ENCODE results near the gene ST3GAL6.
A peak's percentile ranks its signal among the peaks of the same experiment; 100 is the strongest.
"Not testable (repeated sequence)": the region's sequence is repeated elsewhere in the genome, so short reads cannot be mapped to it uniquely, and the experiment has no call there.

ST3GAL6 gene

DNA sequence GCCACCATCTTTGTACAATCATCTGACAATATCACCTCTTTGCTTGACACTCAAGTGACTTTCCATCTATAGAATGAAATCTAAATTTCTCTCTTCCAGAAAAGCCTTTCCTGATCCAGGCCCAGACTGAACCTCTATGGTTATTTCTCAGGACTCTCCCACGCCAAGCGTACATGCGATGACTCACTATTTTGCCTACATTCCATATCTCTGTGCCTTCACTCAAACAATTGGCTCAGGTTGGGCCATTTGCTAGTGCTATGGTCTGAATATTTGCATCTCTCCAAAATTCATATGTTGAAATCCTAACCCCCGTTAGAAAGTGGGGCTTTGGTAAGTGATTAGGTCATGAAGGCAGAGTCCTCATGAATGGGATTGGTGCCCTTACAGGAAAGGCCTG, 43.9 kb downstream of the ST3GAL6 start:
- DNase-seq = peak; percentile 16

DNA sequence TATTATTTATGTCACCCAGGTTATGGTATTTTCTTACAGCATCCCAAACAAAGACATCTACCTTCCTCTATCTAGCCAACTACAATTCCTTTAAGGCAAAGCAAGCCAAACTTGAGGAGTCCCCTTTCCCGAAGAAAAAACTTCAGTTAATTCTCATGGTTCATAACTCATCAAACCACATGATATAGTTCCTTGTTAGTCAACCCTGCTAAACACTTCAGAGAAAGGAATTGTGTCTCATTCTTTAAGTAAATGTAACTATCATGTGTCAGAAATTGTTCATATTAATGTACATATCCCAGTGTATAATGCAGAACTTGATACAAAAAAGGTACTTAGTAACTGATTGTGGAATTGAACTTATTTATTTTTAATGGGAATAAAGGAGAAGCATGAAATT, 44.4 kb downstream of the ST3GAL6 start:
- DNase-seq = no peak

DNA sequence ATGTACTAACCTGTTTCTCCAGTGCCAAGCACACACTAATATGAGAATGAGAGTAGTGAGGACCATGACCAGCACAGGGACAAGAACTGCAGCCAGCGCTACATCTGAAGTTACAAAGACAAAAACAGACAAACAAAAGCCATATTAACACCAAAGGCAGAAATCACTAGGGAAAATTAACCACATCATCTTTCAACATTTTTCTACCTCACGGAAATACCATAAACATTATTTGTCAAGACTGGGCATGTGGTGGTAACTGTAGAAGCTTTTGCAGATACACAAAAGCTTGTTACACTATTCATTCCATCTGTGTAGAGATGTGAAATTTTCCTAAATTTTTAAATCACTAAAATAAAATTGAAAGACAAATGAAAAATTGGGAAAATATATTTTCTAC, 44.9 kb downstream of the ST3GAL6 start:
- DNase-seq = no peak

DNA sequence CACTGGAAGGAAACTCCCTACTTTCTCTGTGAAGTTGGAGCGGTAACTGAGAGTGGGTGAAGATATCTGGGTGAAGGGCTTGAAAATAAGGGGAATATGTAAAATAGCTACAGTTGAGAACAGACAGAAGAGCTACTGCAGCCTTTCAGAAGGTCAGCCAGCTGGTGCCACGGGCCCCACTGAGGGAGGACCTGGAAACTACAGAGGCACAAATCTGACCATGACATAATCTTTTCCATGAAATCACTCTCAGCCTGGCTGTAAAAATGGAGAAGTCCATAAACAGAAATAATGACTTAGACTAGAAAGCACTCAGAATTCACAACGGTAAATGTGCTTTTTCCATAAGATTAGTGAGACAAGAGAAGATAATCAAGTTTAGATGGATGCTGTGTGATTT, 46.4 kb downstream of the ST3GAL6 start:
- DNase-seq = no peak

DNA sequence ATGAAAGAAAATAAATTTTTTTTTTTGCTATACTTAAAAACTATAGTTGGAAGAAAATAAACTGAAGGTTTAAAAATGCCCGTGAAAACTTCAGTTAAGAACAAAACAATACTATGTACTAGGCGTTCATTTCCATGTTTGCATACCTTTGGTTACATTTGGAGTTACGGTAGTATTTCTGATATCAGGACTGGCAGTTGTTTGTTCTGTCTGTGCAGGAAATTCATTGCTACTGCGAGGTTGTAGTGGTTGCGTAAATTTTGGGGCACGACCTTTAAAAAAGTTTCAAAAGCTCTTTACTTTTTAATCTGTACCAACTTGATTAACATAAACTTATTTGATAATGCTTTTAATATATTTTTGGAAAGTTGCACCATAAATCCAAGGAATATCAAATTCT, 47.9 kb downstream of the ST3GAL6 start:
- no peak for DNase-seq

DNA sequence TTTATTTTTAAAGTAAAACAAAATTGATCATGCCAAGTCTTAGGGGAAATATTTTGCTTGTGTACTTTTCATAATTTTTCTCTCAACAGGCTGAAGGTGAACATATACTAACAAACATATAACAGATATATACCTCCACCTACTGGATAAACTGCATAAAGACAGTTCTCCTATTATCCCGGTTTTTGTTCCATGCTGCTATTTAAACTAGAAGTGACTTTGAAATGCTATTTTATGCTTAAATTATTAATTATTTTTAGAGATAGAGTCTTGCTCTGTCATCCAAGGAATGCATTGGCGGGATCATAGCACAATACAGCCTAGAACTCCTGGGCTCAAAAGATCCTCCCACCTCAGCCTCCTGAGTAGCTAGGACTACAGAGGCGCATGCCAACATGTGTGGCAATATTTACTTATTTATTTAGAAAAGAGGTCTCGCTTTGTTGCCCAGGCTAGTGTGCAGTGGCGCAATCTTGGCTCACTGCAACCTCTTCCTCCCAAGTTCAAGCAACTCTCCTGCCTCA, 49.8 kb downstream of the ST3GAL6 start:
- DNase-seq = peak; percentile 33

DNA sequence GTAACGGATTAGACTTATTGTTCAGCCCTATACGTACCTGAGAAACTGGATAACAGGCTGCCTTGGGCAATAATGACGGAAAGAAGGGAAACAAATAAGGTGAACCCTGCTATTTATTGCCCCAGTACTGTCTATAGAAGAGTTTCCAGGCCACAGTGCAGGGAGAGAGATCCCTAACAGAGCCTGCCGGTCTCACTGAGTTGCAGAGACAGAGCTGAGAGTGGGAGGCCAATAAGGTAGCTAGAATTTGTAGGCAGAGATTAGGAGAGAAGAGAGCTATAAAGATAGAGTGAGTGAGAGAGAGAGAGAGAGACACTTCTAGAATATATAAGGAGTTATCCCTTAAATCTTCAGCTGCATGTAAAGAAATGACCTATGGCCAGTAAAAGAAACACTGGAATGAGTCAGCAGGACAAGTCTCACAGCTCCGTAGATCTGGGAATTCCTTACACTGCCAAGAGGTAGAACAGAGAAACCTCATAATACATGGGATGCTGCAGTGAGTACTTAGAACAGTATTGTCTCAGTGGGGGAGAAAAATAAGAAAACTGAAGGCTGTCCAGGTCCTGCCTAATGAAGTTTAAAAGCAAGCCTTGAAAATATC, 51.8 kb downstream of the ST3GAL6 start:
- DNase-seq = peak; percentile 81

DNA sequence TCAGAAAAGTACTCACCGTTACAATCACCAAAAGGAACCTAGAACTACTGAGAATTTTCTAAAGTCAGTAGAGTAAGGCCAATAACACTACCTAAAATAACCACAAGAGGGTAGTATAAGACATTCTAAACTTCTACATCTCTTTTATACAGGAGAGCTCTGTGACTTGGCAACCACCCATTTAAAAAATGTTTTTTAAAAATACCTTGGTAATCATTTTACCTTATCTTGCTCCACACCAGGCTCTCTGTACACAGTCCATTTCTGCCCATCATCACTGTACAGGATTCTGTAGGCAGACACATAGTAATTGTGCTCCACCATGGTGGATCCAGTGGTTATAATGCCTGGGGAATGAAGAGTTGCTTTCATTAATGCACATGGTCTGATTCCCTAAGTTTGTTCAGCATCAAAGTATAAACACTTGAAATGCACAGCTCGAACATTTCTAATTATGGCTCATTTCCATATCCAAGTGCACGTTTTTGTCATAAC, 54.5 kb downstream of the ST3GAL6 start:
- DNase-seq = peak; percentile 67

DNA sequence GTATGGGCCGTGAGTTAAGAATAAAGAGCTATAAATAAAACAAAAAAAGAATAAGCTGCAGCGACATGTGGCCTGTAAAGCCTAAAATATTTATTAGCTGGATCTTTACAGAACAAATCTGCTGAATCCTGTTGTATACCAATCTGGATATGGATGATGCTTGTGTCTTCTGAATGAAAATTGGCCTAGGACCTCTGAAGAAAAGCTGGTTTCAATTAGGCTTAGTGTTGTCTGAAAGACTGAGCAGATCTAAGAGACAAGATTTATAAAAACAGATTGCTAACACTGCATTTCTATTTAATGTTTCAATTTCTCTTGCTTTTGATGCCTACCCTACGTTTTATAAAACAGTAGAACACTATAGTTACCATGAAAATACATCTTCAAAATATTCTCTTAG, 57.9 kb downstream of the ST3GAL6 start:
- no peak for DNase-seq

DNA sequence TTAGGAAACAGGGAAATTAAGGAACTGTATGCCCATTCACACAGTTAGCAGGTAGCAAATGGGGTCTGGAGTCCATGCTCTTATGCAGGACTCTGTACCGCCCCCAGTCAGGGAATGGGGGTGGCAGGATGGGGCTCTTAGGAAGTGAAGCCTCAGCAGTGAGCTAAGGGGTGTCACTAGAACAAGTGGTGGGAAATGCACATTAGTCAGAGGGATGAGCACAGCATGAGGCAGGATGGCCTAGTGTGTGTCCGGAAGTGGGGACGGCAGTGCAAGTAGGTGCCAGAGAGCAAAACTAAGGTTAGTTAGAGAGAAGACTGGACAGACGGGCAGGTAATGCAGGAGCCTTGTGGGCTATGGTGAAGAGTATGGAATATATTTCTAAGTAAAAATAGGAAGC, 60.7 kb downstream of the ST3GAL6 start:
- no peak for DNase-seq

DNA sequence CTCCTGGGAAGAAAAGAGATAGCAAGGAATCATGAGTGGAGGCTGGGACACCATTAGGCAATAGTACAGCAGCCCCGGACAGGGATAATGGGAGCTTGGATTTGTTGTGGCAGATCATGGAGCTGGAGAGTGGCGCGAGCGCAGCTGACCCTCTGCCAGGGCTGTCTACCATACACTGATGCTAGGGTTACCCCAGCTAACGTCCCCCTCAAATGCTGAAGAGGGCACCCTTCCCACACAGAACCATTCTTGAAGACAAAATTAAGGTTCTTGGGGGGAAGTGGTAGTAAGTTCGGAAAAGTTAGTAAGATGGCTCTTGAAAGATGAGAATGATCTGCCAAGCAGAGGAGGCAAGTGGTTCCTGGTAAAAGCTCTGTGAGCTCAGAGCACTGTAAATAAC, 61.1 kb downstream of the ST3GAL6 start:
- DNase-seq = no peak

DNA sequence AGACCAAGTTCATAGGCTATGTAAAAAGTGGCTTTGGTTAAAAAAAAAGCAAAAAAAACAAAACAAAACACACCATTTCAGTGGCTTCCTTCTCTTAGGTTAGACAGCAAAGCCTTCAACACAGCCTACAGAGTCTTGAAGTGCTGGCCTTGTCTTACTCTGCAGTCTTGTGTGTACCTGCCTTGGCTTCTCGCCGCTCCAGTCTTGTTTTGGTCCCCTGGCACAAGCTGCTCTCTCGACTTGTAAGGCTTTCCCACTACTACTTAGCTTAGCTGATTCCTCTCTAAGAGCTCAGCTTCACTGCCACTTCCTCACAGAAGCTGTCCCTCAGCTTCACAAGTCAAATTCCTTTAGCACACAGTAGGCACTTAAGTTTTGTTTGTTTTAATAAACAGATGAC, 63.0 kb downstream of the ST3GAL6 start:
- DNase-seq = no peak

DNA sequence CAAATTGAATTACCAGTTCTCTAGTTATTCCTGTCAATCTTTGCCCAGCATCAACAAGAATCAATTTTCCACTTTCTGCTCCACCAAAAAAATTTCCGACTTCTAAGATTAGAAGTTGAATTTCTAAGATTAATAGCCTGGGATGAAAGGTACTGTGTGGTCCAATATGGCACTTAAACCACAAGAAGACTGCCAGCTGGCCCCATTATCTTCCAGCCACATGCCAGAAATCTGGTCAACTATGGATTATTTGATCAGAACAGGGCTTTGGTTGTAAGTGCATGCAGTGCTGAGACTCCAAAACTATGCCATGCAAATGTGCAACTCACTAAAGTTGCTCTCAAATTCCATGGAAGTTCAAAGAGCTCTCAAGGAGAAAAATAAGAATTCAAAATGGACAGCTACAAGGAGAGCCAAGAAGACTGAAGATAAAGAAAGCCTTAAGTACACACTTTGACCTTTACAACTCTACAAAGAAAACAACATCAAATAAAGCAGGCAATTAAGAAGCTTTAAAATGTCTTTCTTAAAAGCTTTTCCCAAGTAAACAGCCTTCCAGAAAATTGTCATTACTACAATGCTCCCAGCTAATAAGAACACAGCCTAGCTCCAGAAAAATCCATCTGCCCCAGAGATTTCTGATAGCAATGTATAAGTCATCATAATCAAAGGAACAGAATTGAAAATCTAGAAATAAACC, 64.2 kb downstream of the ST3GAL6 start:
- no peak for DNase-seq

DNA sequence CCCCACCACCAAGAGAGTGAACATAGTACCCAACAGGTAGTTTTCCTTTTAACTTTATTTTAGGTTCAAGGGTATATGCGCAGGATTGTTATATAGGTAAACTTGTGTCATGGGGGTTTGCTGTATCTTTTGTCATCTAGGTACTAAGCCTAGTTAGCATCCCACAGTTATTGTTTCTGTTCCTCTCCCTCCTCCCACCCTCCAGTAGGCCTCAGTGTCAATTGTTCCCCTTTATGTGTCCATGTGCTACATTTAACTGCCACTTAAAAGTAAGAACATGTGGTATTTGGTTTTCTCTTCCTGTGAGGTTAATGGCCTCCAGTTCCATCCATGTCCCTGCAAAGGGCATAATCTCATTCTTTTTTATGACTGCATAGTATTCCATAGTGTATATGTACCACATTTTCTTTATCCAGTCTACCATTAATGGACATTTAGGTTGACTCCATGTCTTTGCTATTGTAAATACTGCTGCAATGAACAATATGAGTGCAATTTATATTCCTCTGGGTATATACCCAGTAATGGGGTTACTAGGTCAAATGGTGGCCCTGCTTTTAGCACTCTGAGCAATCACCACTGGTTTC, 66.2 kb downstream of the ST3GAL6 start:
- DNase-seq = no peak

DNA sequence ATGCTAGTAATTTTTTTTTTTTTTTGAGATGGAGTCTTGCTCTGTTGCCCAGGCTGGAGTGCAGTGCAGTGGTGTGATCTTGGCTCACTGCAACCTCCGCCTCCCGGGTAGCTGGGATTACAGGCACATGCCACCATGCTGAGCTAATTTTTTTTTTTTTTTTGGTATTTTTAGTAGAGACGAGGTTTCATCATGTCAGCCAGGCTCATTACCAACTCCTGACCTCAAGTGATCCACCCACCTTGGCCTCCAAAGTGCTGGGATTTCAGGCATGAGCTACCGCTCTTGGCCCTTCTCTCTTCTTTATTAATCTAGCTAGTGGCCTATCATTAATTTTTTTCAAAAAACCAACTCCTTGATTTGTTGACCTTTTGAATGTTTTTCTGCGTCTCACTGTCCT, 67.9 kb downstream of the ST3GAL6 start:
- not testable (repeated sequence) for DNase-seq

DNA sequence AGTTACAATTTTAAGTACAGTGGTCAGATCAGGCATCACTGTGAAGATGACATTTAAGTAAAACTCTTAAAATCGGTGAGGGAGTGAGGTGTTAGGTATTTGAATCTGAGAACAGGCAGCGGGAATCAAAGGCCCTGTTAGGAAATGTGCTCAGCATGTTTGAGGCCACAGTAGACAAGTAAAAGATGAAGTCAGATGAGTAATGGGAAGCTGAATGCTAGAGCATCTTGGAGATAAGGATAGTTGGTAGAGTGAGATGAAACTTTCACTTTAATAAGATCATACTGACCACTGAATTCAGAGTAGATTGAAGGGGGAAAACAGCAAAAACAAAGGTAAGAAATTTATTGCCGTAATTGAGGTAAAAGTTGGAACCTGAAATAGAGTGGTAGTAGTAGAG, 76.7 kb downstream of the ST3GAL6 start:
- peak; percentile 35 for DNase-seq

DNA sequence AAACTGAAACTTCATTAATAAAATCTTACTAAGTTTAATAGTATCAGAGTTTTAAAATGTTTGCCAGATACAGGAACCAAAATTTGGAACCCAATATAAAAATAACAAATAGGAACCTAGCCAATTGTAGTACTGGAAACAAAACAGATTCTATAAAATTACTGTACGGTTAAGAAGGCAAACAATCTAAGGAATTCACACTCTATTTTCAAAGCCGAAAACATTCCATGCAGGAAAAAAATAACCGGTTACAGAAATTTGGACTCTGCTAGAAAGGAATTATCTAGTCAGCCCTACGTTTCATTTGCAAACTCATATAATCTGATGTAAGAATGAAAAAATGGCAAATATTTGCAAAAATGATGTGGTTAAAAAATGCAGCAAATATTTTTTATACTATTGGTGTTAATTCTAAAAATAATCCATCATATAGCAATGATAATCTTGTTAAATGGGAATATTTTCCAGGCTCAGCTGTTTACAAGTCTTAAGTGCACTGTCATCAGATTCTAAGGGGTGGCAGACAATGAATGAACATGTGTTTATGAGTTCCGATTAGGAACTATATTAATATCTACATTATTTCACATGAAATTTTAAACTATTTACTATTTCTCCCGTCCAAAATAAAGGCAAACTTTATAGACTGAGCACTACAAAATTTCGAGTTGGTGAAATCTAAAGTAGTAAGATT, 80.3 kb downstream of the ST3GAL6 start:
- DNase-seq = peak; percentile 46
